Measurements from ENCODE around the gene BRSK1. TPM values are rescaled to one million over a fixed set of nuclear protein-coding genes. Genes with fewer than 3 reads are reported as not detected.

Gene BRSK1
- total and polyA plus RNA-seq, 2 of the 13 experiments (the other 11 are each of a cell fraction or from before 2014, with no cell fraction given) = 0.18 to 1.2 TPM

DNA sequence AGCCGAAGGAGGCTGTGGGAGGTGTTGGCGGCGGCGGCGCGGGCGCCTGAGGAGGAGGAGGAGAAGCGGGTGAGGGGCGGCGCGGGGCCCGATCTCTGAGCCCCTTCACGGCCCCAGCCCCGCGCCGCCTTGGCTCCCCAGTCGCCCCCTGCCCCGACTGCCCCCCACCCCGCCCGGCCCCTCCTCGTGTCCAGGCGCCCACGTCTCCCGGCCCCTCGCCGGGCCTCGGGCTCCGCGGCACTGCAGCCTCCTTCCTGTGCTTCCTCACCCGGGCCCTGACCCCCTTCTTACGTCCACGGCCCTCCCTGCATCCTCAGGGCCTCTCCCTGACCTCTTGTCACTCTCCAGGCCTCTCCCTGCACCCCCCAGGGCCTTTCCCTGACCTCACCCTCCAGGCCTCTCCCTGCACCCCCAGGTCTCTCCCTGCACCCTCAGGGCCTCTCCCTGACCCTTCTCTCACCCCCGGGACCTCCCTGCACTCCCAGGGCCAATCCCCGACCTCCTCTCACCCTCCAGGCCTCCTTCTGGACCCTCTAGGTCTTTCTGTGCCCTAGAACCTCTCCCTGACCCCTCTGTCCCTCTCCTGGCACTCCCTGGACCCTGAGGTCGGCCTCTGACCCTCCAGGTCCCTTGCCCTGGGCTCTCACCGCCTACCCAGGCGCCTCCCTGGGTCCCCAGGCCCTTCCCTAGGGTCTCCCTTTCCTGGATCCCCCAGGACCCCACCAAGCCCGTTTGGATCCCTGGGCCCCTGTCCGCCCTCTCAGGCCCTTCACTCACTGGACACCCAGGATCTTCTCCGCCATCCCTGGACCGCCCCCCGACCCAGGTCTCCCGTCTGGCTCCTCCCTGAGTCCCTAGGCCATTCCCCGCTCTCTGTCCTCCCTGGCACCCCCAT is 56.3 kb downstream of the BRSK1 start (continued):
- peak; percentile 74; the same call in 1 of the 2 replicates for TF ChIP-seq NCOA1 (CRISPR knock-in tag; IDR thresholded peaks at IDR 0.05)
- TF ChIP-seq FOXM1 (CRISPR knock-in tag; IDR thresholded peaks at IDR 0.05) = no peak
- TF ChIP-seq, protein P1, sequence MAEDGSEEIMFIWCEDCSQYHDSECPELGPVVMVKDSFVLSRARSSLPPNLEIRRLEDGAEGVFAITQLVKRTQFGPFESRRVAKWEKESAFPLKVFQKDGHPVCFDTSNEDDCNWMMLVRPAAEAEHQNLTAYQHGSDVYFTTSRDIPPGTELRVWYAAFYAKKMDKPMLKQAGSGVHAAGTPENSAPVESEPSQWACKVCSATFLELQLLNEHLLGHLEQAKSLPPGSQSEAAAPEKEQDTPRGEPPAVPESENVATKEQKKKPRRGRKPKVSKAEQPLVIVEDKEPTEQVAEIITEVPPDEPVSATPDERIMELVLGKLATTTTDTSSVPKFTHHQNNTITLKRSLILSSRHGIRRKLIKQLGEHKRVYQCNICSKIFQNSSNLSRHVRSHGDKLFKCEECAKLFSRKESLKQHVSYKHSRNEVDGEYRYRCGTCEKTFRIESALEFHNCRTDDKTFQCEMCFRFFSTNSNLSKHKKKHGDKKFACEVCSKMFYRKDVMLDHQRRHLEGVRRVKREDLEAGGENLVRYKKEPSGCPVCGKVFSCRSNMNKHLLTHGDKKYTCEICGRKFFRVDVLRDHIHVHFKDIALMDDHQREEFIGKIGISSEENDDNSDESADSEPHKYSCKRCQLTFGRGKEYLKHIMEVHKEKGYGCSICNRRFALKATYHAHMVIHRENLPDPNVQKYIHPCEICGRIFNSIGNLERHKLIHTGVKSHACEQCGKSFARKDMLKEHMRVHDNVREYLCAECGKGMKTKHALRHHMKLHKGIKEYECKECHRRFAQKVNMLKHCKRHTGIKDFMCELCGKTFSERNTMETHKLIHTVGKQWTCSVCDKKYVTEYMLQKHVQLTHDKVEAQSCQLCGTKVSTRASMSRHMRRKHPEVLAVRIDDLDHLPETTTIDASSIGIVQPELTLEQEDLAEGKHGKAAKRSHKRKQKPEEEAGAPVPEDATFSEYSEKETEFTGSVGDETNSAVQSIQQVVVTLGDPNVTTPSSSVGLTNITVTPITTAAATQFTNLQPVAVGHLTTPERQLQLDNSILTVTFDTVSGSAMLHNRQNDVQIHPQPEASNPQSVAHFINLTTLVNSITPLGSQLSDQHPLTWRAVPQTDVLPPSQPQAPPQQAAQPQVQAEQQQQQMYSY (CRISPR knock-in tag; IDR thresholded peaks at IDR 0.05) = no peak
- TF ChIP-seq KAT7 (CRISPR knock-in tag; IDR thresholded peaks at IDR 0.05; ENCODE audit: borderline replicate concordance) = 0 out of 2 replicates have a peak, but pooled peaks have one; percentile 11
- no peak for TF ChIP-seq NBN (conservative IDR thresholded peaks at IDR 0.05)
- TF ChIP-seq, protein P2, sequence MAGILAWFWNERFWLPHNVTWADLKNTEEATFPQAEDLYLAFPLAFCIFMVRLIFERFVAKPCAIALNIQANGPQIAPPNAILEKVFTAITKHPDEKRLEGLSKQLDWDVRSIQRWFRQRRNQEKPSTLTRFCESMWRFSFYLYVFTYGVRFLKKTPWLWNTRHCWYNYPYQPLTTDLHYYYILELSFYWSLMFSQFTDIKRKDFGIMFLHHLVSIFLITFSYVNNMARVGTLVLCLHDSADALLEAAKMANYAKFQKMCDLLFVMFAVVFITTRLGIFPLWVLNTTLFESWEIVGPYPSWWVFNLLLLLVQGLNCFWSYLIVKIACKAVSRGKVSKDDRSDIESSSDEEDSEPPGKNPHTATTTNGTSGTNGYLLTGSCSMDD (CRISPR knock-in tag; IDR thresholded peaks at IDR 0.05) = no peak
- TF ChIP-seq ELF4 (CRISPR knock-in tag; IDR thresholded peaks at IDR 0.05; ENCODE audit: borderline replicate concordance) = no peak
- no peak for TF ChIP-seq ZFP36L1 (CRISPR knock-in tag; IDR thresholded peaks at IDR 0.05)
- no peak for TF ChIP-seq DNMT1 (CRISPR knock-in tag; IDR thresholded peaks at IDR 0.05)
- TF ChIP-seq ZNF44 (CRISPR knock-in tag; IDR thresholded peaks at IDR 0.05) = no peak
- TF ChIP-seq ZNF776 (CRISPR knock-in tag; IDR thresholded peaks at IDR 0.05) = no peak
- TF ChIP-seq, protein P3, sequence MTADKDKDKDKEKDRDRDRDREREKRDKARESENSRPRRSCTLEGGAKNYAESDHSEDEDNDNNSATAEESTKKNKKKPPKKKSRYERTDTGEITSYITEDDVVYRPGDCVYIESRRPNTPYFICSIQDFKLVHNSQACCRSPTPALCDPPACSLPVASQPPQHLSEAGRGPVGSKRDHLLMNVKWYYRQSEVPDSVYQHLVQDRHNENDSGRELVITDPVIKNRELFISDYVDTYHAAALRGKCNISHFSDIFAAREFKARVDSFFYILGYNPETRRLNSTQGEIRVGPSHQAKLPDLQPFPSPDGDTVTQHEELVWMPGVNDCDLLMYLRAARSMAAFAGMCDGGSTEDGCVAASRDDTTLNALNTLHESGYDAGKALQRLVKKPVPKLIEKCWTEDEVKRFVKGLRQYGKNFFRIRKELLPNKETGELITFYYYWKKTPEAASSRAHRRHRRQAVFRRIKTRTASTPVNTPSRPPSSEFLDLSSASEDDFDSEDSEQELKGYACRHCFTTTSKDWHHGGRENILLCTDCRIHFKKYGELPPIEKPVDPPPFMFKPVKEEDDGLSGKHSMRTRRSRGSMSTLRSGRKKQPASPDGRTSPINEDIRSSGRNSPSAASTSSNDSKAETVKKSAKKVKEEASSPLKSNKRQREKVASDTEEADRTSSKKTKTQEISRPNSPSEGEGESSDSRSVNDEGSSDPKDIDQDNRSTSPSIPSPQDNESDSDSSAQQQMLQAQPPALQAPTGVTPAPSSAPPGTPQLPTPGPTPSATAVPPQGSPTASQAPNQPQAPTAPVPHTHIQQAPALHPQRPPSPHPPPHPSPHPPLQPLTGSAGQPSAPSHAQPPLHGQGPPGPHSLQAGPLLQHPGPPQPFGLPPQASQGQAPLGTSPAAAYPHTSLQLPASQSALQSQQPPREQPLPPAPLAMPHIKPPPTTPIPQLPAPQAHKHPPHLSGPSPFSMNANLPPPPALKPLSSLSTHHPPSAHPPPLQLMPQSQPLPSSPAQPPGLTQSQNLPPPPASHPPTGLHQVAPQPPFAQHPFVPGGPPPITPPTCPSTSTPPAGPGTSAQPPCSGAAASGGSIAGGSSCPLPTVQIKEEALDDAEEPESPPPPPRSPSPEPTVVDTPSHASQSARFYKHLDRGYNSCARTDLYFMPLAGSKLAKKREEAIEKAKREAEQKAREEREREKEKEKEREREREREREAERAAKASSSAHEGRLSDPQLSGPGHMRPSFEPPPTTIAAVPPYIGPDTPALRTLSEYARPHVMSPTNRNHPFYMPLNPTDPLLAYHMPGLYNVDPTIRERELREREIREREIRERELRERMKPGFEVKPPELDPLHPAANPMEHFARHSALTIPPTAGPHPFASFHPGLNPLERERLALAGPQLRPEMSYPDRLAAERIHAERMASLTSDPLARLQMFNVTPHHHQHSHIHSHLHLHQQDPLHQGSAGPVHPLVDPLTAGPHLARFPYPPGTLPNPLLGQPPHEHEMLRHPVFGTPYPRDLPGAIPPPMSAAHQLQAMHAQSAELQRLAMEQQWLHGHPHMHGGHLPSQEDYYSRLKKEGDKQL (CRISPR knock-in tag; IDR thresholded peaks at IDR 0.05; ENCODE audit: low read depth) = no peak
- no peak for TF ChIP-seq ATF7 (IDR thresholded peaks at IDR 0.05)
- no peak for TF ChIP-seq ATF7 (CRISPR knock-in tag; IDR thresholded peaks at IDR 0.05)
- no peak for TF ChIP-seq NFIB (CRISPR knock-in tag; IDR thresholded peaks at IDR 0.05; ENCODE audit: borderline replicate concordance)
- TF ChIP-seq ZNF367 (CRISPR knock-in tag; IDR thresholded peaks at IDR 0.05; ENCODE audit: borderline replicate concordance) = no peak
- TF ChIP-seq SPEN (CRISPR knock-in tag; IDR thresholded peaks at IDR 0.05; ENCODE audit: low read depth) = no peak
- TF ChIP-seq POLR2G (IDR thresholded peaks at IDR 0.05; ENCODE audit: low read depth, low read length) = peak; percentile 78
